Activated T-helper 1 cell treated with anti-CD3 and anti-CD28 coated beads, Interleukin-2, amount 50 U/mL, for 16 hours (primary cell): ENCODE data around the gene MACROD2.
"Not testable (repeated sequence)": the region's sequence is repeated elsewhere in the genome, so short reads cannot be mapped to it uniquely, and the experiment has no call there.

ENCODE experiments used
- DNase-seq, 2 donors: peaks; one replicate each; pipeline ENCODE4 v3.0.0-alpha.2; 2020; ENCODE audit warnings: low read depth in 1 of 2, low spot score in 1 of 2

The MACROD2 gene

GRCh38 chr20:16007164-16007563 is 2011.8 kb downstream of the MACROD2 start:
- no peak for DNase-seq

GRCh38 chr20:16007962-16008361 is 2012.6 kb downstream of the MACROD2 start:
- no peak for DNase-seq

GRCh38 chr20:16011056-16011455 is 2015.7 kb downstream of the MACROD2 start:
- DNase-seq, result no peak

- DNase-seq, result no peak
Observed at GRCh38 chr20:16011519-16011918, 2016.2 kb downstream of the MACROD2 start.

- not testable (repeated sequence) for DNase-seq
Observed at GRCh38 chr20:16012934-16013333, 2017.6 kb downstream of the MACROD2 start.

- no peak for DNase-seq
Observed at GRCh38 chr20:16013631-16014030, 2018.3 kb downstream of the MACROD2 start.

GRCh38 chr20:16014436-16014835 is 2019.1 kb downstream of the MACROD2 start:
- no peak for DNase-seq

GRCh38 chr20:16017656-16018055 is 2022.3 kb downstream of the MACROD2 start:
- no peak for DNase-seq

GRCh38 chr20:16018881-16019280 is 2023.6 kb downstream of the MACROD2 start:
- DNase-seq, result no peak

- DNase-seq, result no peak
Observed at GRCh38 chr20:16020971-16021370, 2025.7 kb downstream of the MACROD2 start.

- no peak for DNase-seq
Observed at GRCh38 chr20:16025084-16025483, 2029.8 kb downstream of the MACROD2 start.

- no peak for DNase-seq
Observed at GRCh38 chr20:16027686-16028085, 2032.4 kb downstream of the MACROD2 start.

GRCh38 chr20:16028923-16029322 is 2033.6 kb downstream of the MACROD2 start:
- DNase-seq, result no peak

GRCh38 chr20:16030253-16030652 is 2034.9 kb downstream of the MACROD2 start:
- no peak for DNase-seq

- no peak for DNase-seq
Observed at GRCh38 chr20:16035576-16035975, 2040.3 kb downstream of the MACROD2 start.

GRCh38 chr20:16036331-16036730 is 2041.0 kb downstream of the MACROD2 start:
- DNase-seq, result no peak

- no peak for DNase-seq
Observed at GRCh38 chr20:16040742-16041141, 2045.4 kb downstream of the MACROD2 start.

GRCh38 chr20:16042731-16043130 is 2047.4 kb downstream of the MACROD2 start:
- DNase-seq, result no peak

- DNase-seq, result no peak
Observed at GRCh38 chr20:16043931-16044330, 2048.6 kb downstream of the MACROD2 start.

GRCh38 chr20:16048876-16049275 is 2053.6 kb downstream of the MACROD2 start:
- DNase-seq, result no peak

- DNase-seq, result no peak
Observed at GRCh38 chr20:16049529-16050093, 2054.3 kb downstream of the MACROD2 start.

GRCh38 chr20:16050366-16050765 is 2055.1 kb downstream of the MACROD2 start:
- DNase-seq, result no peak

GRCh38 chr20:16051968-16052367 is 2056.7 kb downstream of the MACROD2 start:
- DNase-seq, result no peak

GRCh38 chr20:16052456-16052855 is 2057.1 kb downstream of the MACROD2 start:
- no peak for DNase-seq
